AG04450 (cell line): Measurements from ENCODE around the gene PIR. TPM values are rescaled to one million over a fixed set of nuclear protein-coding genes. Genes with fewer than 3 reads are reported as not detected.
A peak's percentile ranks its signal among the peaks of the same experiment; 100 is the strongest.

ENCODE experiments used
- CTCF ChIA-PET: fragments of 300-600, 350-600 bp; formaldehyde crosslinking; extraction: SDS; loops from one replicate; lab custom pipeline; 2022; ENCODE audit warnings: antibody characterized with exemption, inconsistent platforms; lab: Charles Lee
- POLR2A ChIA-PET: fragments of 350-600 bp; formaldehyde crosslinking; extraction: SDS; loops from one replicate; lab custom pipeline; 2021; ENCODE audit warnings: antibody characterized with exemption, inconsistent platforms; lab: Yijun Ruan, JAX
- DNase-seq: peaks from one replicate; pipeline ENCODE4 v3.0.0-alpha.2; 2011; ENCODE audit warnings: low read depth, low spot score
- H3K27ac ChIP-seq: one replicate; pipeline ENCODE4 v1.5.1; 2012; ENCODE audit warnings: low read depth, low read length, control low read depth
- H3K27me3 ChIP-seq: one replicate; pipeline ENCODE4 v1.6.0; 2012; ENCODE audit warnings: low read length; ENCODE audit not compliant: control insufficient read depth, insufficient read depth
- H3K4me3 ChIP-seq: 2 replicates; pipeline ENCODE4 v1.5.1; 2011; ENCODE audit warnings: mild to moderate bottlenecking, low read depth, low read length, control low read depth
- H3K9me3 ChIP-seq: 2 replicates; pipeline ENCODE4 v1.5.1; 2012; ENCODE audit warnings: low read length; ENCODE audit not compliant: control insufficient read depth, insufficient read depth
- polyA plus RNA-seq: library from polyadenylated mRNA; depleted of rRNA; stranded (reverse); fragments of >200 nt; gene quantifications from 2 replicates; pipeline ENCODE4 v1.2.3, GENCODE V29; 2011
- TF ChIP-seq, protein P1 (sequence below): IDR thresholded peaks from 2 replicates; pipeline ENCODE4 v1.5.1; 2011; ENCODE audit warnings: low read depth, low read length, control low read depth, inconsistent platforms

The PIR gene
- polyA plus RNA-seq, 1 experiment: 42.5 TPM

- no peak for DNase-seq
- Histone ChIP-seq H3K27ac (no peak overlapping the region), H3K4me3 (no peak overlapping the region), H3K27me3 (no peaks in the 10 kb centered on the region), H3K9me3 (no peaks in the 10 kb centered on the region)
- ChIA-PET CTCF (no interaction called here), POLR2A (no interaction called here)
- TF ChIP-seq, protein P1, sequence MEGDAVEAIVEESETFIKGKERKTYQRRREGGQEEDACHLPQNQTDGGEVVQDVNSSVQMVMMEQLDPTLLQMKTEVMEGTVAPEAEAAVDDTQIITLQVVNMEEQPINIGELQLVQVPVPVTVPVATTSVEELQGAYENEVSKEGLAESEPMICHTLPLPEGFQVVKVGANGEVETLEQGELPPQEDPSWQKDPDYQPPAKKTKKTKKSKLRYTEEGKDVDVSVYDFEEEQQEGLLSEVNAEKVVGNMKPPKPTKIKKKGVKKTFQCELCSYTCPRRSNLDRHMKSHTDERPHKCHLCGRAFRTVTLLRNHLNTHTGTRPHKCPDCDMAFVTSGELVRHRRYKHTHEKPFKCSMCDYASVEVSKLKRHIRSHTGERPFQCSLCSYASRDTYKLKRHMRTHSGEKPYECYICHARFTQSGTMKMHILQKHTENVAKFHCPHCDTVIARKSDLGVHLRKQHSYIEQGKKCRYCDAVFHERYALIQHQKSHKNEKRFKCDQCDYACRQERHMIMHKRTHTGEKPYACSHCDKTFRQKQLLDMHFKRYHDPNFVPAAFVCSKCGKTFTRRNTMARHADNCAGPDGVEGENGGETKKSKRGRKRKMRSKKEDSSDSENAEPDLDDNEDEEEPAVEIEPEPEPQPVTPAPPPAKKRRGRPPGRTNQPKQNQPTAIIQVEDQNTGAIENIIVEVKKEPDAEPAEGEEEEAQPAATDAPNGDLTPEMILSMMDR: no peak
Observed at GRCh38 chrX:15376956-15377355, 116.2 kb downstream of the PIR start.

DNA sequence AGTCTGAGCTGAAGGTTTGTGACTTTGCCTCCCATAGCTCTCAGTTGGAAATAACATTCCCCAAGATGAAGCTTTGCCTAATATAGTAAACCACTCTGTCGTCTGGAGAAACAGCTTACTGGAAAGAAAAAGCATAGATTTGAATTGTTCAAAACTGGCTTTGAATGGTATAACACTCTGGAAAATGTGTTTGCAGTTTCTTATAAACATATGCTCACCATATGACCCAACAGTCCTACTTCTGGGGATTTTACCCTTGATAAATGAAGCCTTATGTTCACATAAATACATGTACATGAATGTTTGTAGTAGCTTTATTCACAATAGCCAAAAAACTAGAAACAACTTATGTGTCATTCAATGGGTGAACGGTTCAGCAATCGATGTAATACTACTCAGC lies 119.2 kb downstream of the PIR start:
- DNase-seq: no peak
- H3K27me3 ChIP-seq: no peaks in the 10 kb centered on the region
- H3K9me3 ChIP-seq: no peaks in the 10 kb centered on the region
- ChIA-PET POLR2A (no interaction called here), CTCF (interaction anchor here (1.4 to 2.1 kb wide), 3 partner anchors 15 to 94 kb away, joined by 3 to 9 read pairs (median 7); no protein-coding TSS in a partner anchor)
- H3K27ac ChIP-seq: peak overlapping the region; percentile 21
- H3K4me3 ChIP-seq: no peak overlapping the region
- TF ChIP-seq, protein P1: no peak

GRCh38 chrX:15366506-15367352 lies 126.4 kb downstream of the PIR start:
- ChIA-PET CTCF (interaction anchor here (0.8 to 2.0 kb wide), 2 partner anchors 18 to 105 kb away, joined by 3 to 5 read pairs; no protein-coding TSS in a partner anchor), POLR2A (no interaction called here)

DNA sequence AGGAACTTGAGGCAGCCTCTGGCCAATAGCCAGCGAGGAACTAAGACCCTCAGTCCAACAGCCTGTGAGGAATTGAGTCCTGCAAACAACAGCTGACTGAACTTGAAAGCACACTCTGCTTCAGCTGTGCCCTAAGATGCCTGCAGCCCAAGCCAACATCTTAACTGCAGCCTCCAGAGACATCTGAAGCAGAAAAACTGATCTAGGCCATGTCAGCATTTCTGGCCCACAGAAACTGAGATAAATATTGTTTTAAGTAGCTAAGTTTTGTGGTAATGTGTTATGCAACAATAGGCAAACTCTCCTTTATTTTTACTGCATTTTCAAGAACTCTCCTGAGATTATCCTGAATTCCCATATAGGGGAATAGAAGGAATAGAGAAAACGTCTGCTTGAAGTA lies 133.4 kb downstream of the PIR start:
- no peaks in the 10 kb centered on the region for H3K9me3 ChIP-seq
- CTCF ChIA-PET: interaction anchor here (0.6 to 1.2 kb wide), 2 partner anchors 14 to 16 kb away, joined by 3 read pairs; no protein-coding TSS in a partner anchor
- POLR2A ChIA-PET: no interaction called here
- no peaks in the 10 kb centered on the region for H3K27me3 ChIP-seq
- no peak overlapping the region for H3K4me3 ChIP-seq
- no peak for DNase-seq
- H3K27ac ChIP-seq: no peak overlapping the region
- TF ChIP-seq, protein P1: no peak

More at GRCh38 chrX:15366506-15367352, 126.4 kb downstream of the PIR start:
- Histone ChIP-seq H3K9me3 (no peaks in the 10 kb centered on the region), H3K27me3 (no peaks in the 10 kb centered on the region), H3K4me3 (no peak overlapping the region), H3K27ac (no peak overlapping the region)
- TF ChIP-seq, protein P1: no peak
- DNase-seq: no peak

GRCh38 chrX:15358533-15358932 lies 134.6 kb downstream of the PIR start:
- no peak overlapping the region for H3K27ac ChIP-seq
- H3K27me3 ChIP-seq: no peaks in the 10 kb centered on the region
- no peak overlapping the region for H3K4me3 ChIP-seq
- TF ChIP-seq, protein P1: no peak
- ChIA-PET POLR2A (no interaction called here), CTCF (interaction anchor here (1.2 to 1.3 kb wide), 2 partner anchors 10 to 15 kb away, joined by 3 read pairs; no protein-coding TSS in a partner anchor)
- H3K9me3 ChIP-seq: no peaks in the 10 kb centered on the region
- no peak for DNase-seq
